Fibroblast of gingiva (primary cell): ENCODE results near the gene CEBPG.

Experiments used
- DNase-seq: peaks from one replicate; pipeline ENCODE4 v3.0.0-alpha.2; 2011; ENCODE audit warnings: low read depth

The CEBPG gene

GRCh38 chr19:33350538-33351309 lies 22.8 kb upstream of the CEBPG start:
- peak; percentile 78 for DNase-seq

- no peak for DNase-seq
These were observed 18.0 kb upstream of the CEBPG start for GRCh38 chr19:33355535-33355934.

GRCh38 chr19:33357556-33357955 lies 16.0 kb upstream of the CEBPG start:
- DNase-seq = no peak

GRCh38 chr19:33358408-33358807 lies 15.1 kb upstream of the CEBPG start:
- DNase-seq = no peak

- no peak for DNase-seq
These were observed 13.9 kb upstream of the CEBPG start for GRCh38 chr19:33359581-33359980.

- no peak for DNase-seq
These were observed 10.8 kb upstream of the CEBPG start for GRCh38 chr19:33362508-33363228.

- no peak for DNase-seq
These were observed 10.0 kb upstream of the CEBPG start for GRCh38 chr19:33363476-33363875.

GRCh38 chr19:33365691-33366090 lies 7.8 kb upstream of the CEBPG start:
- no peak for DNase-seq

- DNase-seq = no peak
These were observed 7.4 kb upstream of the CEBPG start for GRCh38 chr19:33366127-33366526.

- no peak for DNase-seq
These were observed 6.6 kb upstream of the CEBPG start for GRCh38 chr19:33366897-33367296.

- DNase-seq = no peak
These were observed 5.2 kb upstream of the CEBPG start for GRCh38 chr19:33368074-33368864.

GRCh38 chr19:33370783-33371182 lies 2.7 kb upstream of the CEBPG start:
- DNase-seq = no peak

GRCh38 chr19:33374236-33374714 lies 766 bp downstream of the CEBPG start:
- DNase-seq = no peak

- no peak for DNase-seq
These were observed 1.8 kb downstream of the CEBPG start for GRCh38 chr19:33375156-33375836.

- no peak for DNase-seq
These were observed 2.3 kb downstream of the CEBPG start for GRCh38 chr19:33375837-33376159.

- peak; percentile 59 for DNase-seq
These were observed 2.9 kb downstream of the CEBPG start for GRCh38 chr19:33376423-33376822.

GRCh38 chr19:33376941-33377557 lies 3.5 kb downstream of the CEBPG start:
- DNase-seq = no peak

- peak; percentile 32 for DNase-seq
These were observed 4.3 kb downstream of the CEBPG start for GRCh38 chr19:33377586-33378475.

- DNase-seq = no peak
These were observed 5.8 kb downstream of the CEBPG start for GRCh38 chr19:33379151-33379829.

- DNase-seq = no peak
These were observed 7.6 kb downstream of the CEBPG start for GRCh38 chr19:33381101-33381500.
